ENCODE results near the gene PRR14.
"Not testable (repeated sequence)": the region's sequence is repeated elsewhere in the genome, so short reads cannot be mapped to it uniquely, and the experiment has no call there.

The PRR14 gene

GRCh38 chr16:30696646-30697045, 45.9 kb downstream of the PRR14 start:
- DNase-seq: not testable (repeated sequence)

- no peak for DNase-seq
Measured at GRCh38 chr16:30697264-30698138, 46.7 kb downstream of the PRR14 start.

GRCh38 chr16:30698139-30698815, 47.5 kb downstream of the PRR14 start:
- peak; percentile 99 for DNase-seq

- DNase-seq: peak; percentile 82 to 90
Measured at GRCh38 chr16:30698816-30699614, 48.3 kb downstream of the PRR14 start, which contains the start of gene SRCAP. Gene SRCAP, plus strand, starts transcription at chr16:30699171. Its CDS starts 1,654 bp downstream, at chr16:30700825.

- DNase-seq: no peak
Measured at GRCh38 chr16:30699615-30700099, 48.9 kb downstream of the PRR14 start.

- DNase-seq: no peak
Measured at GRCh38 chr16:30700491-30700890, 49.7 kb downstream of the PRR14 start.

- no peak for DNase-seq
Measured at GRCh38 chr16:30700971-30701370, 50.2 kb downstream of the PRR14 start.

- DNase-seq: not testable (repeated sequence)
Measured at GRCh38 chr16:30703071-30703470, 52.3 kb downstream of the PRR14 start.

- no peak for DNase-seq
Measured at GRCh38 chr16:30703971-30704370, 53.2 kb downstream of the PRR14 start.

All from stimulated activated CD4-positive, alpha-beta T cell treated with anti-CD3 and anti-CD28 coated beads, Interleukin-2, amount 100 ng/mL, for 48 hours (primary cell).